ENCODE measurements around the gene BPIFB4.
"Not testable (repeated sequence)": the region's sequence is repeated elsewhere in the genome, so short reads cannot be mapped to it uniquely, and the experiment has no call there.

Gene BPIFB4

DNA sequence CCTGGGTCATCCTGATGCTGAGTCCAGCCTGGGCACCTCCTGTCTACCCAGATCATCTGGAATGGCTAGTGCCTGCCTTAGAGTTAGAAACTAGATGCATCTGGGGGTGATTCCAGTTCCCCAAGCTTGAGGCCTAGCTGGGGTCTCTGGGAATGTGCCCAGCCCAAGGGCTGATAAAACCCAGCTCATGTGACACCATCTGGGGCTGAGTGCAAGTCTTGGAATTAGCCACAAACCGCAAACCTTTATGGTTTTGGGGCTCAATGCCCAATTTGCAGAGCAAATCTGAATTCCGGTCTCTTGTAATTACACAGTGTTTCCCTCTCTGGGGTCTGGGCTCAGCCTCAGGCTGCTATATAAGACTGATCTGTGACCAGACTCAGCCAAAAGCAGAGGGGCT is at the start of gene BPIFB4:
Gene BPIFB4 (plus strand): TSS at position 385 of the 400 bp plus-strand sequence. CDS start 1,884 bp downstream, outside the sequence.
- intact Hi-C loops (cut with micrococcal nuclease): no loop called here
- H3K27ac Mint-ChIP-seq: no peak within 1 kb of the TSS
- no peaks in the 10 kb centered on the region for H3K27me3 Mint-ChIP-seq
- H3K9me3 Mint-ChIP-seq: no peaks in the 10 kb centered on the region
- no peaks in the 10 kb centered on the region for H3K36me3 Mint-ChIP-seq (ENCODE audit: low read depth)
- H3K4me1 Mint-ChIP-seq (ENCODE audit: low read depth): no peaks in the 10 kb centered on the region
- no peak within 1 kb of the TSS for H3K4me3 Mint-ChIP-seq

DNA sequence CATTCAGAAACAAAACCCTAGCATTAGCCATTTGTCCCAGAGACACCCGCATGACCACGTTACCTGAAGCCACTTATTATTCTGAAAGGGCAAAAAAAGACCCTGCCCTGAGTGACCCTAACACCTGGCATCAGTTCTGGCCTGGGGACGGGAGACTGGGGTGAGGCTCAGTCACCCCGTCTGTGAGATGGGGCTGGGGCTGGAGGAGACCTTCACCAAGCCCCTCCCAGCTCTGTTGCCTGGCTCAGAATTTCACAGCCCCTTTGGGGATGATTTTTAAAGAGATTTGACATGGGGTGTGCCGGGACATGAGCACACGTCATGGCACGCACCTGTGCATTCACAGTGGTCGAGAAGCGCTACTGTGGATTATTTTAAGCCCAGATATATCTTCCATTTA is 49.4 kb upstream of the BPIFB4 start:
- no peaks in the 10 kb centered on the region for H3K9me3 Mint-ChIP-seq
- H3K27ac Mint-ChIP-seq: no peak overlapping the region
- intact Hi-C loops (cut with micrococcal nuclease): no loop called here
- no peaks in the 10 kb centered on the region for H3K36me3 Mint-ChIP-seq (ENCODE audit: low read depth)
- no peak overlapping the region for H3K4me3 Mint-ChIP-seq
- H3K4me1 Mint-ChIP-seq (ENCODE audit: low read depth): no peaks in the 10 kb centered on the region
- H3K27me3 Mint-ChIP-seq: peaks cover 2% of the 10 kb centered on the region

DNA sequence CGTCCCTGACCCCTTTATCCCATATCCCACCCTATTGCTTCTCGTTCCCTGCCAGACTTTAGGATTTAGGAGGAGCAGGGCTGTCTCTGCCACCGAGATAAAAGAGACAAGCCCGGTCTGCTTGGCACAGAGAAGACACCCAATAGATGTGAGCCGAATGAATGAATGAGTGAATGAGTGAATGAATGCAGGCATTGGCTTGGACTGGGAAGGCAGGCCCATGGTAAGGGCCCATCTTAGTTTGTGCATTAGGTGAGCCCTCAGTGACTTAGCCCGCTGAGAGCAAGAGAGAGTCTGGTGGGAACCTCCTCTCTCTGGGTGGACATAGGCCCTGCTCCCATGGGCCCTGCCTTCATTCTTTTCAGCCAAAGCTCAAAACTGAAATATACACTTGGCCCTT is 48.9 kb upstream of the BPIFB4 start:
- no peaks in the 10 kb centered on the region for H3K9me3 Mint-ChIP-seq
- peaks cover 2% of the 10 kb centered on the region for H3K27me3 Mint-ChIP-seq
- no peak overlapping the region for H3K27ac Mint-ChIP-seq
- no peaks in the 10 kb centered on the region for H3K36me3 Mint-ChIP-seq (ENCODE audit: low read depth)
- no peaks in the 10 kb centered on the region for H3K4me1 Mint-ChIP-seq (ENCODE audit: low read depth)
- intact Hi-C loops (cut with micrococcal nuclease): no loop called here
- no peak overlapping the region for H3K4me3 Mint-ChIP-seq

DNA sequence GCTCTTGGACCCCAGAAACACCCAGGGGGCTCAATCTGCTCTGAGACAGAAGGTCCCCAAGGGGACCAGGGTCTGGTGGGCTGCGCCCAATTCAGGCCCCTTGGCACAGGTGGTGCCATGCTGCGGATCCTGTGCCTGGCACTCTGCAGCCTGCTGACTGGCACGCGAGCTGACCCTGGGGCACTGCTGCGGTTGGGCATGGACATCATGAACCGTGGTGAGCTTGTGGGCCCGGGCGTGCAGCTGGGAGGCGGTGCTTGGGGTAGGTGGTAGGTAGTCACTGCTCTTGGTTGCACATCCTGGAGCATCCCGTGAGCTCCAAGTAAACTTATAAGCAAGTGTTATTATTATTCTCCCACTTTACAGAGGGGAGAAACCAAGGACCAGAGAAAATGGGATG is 47.9 kb upstream of the BPIFB4 start, which contains the start of gene BPIFB6:
Gene BPIFB6 (plus strand): TSS at position 118 of the 400 bp plus-strand sequence. CDS start 0 bp downstream, at position 118.
- no peaks in the 10 kb centered on the region for H3K36me3 Mint-ChIP-seq (ENCODE audit: low read depth)
- intact Hi-C loops (cut with micrococcal nuclease): no loop called here
- no peak within 1 kb of the TSS for H3K4me3 Mint-ChIP-seq

DNA sequence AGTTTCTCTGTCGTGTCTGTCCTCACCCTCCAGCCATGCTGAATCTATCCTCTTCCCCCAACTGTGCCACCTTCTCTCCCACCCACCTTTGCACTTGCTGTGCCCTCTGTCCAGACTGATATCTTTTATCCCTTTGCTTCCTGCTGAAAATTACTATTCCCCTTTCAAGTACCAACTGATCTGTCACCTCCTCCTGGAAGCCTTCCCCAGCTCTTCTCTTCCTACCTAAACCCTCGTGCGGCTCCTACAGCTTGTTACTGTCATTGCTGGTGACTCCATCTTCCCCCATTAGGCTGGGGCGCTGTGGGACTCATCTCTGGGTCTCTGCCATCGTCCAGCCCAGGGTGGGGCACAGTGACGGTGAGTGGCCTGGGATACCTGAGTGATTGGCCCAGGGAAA is 46.9 kb upstream of the BPIFB4 start:
- Mint-ChIP-seq H3K36me3 (ENCODE audit: low read depth) (no peaks in the 10 kb centered on the region), H3K4me1 (ENCODE audit: low read depth) (no peaks in the 10 kb centered on the region), H3K27me3 (peaks cover 2% of the 10 kb centered on the region), H3K9me3 (no peaks in the 10 kb centered on the region), H3K27ac (no peak overlapping the region), H3K4me3 (no peak overlapping the region)
- intact Hi-C loops (cut with micrococcal nuclease): no loop called here

More for the DNA sequence above, 47.9 kb upstream of the BPIFB4 start, which contains the start of gene BPIFB6:
- Mint-ChIP-seq H3K9me3 (no peaks in the 10 kb centered on the region), H3K27ac (no peak within 1 kb of the TSS), H3K4me1 (ENCODE audit: low read depth) (no peaks in the 10 kb centered on the region), H3K27me3 (peaks cover 2% of the 10 kb centered on the region)

DNA sequence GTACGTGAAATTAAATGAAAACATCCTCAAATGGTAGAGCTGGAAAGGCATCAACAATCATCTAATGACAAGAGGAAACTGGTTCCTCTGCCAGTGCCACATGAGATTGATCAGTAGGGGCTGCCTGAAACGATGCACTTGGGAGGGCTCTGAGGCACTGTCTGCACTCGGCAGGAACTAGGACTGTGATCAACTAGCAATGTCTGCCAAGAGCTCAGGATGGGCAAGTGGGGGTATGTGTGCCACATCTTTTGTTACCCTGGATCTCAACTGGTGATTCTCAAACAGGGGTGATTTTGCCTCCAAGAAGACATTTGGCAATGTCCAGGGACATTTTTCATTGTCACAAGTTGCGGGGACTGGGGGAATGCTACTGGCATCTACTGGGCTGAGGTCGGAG is 46.1 kb upstream of the BPIFB4 start:
- Mint-ChIP-seq H3K4me1 (ENCODE audit: low read depth) (no peaks in the 10 kb centered on the region), H3K36me3 (ENCODE audit: low read depth) (no peaks in the 10 kb centered on the region), H3K27me3 (peaks cover 2% of the 10 kb centered on the region), H3K27ac (no peak overlapping the region), H3K9me3 (no peaks in the 10 kb centered on the region), H3K4me3 (no peak overlapping the region)
- intact Hi-C loops (cut with micrococcal nuclease): no loop called here

DNA sequence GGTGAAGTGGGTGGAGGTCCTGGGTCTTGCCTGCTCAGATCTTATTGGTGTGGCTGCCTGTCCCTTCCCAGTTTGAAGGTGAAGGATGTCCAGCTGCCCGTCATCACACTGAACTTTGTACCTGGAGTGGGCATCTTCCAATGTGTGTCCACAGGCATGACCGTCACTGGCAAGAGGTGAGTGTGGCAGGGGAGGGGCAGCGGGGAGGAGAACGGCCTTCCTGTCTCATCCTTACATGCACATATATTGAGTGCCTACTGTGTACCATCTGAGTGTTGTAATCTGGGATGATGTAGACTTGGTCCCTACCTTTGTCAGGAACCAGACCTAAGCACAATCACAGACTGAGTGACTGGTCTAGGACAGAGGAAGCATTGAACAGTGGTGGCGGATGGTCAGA is 45.3 kb upstream of the BPIFB4 start:
- intact Hi-C loops (cut with micrococcal nuclease): no loop called here
- Mint-ChIP-seq H3K4me3 (no peak overlapping the region), H3K27me3 (peaks cover 2% of the 10 kb centered on the region), H3K4me1 (ENCODE audit: low read depth) (no peaks in the 10 kb centered on the region), H3K27ac (no peak overlapping the region), H3K36me3 (ENCODE audit: low read depth) (no peaks in the 10 kb centered on the region), H3K9me3 (no peaks in the 10 kb centered on the region)

DNA sequence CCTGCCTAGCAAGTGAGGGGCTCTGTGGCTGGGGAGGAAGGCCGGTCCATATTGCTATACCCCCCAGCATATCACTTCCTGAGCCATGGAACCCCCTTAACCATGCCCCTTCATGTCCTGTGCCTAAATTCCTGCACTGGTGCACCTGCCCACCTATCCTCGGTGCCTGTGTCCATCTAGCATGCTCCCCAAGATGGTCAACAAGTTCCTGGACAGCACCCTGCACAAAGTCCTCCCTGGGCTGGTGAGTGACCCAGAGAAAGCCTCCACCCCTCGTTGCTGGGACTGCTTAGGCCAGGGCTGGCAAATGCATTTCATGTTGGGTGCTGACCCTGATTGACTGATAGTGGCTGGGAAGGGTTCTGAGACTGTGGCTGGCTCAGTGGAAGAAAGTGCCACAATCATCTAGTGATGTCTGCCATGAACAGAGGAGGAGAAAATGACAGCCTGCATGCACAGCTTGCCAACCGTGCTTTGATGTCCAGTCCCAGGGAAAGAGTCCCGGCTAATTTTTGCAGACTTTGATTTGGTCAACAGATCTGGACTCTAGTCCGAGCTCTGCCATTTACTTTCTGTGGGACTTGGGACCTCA is 44.4 kb upstream of the BPIFB4 start:
- Mint-ChIP-seq H3K4me1 (ENCODE audit: low read depth) (no peaks in the 10 kb centered on the region), H3K36me3 (ENCODE audit: low read depth) (no peaks in the 10 kb centered on the region), H3K27ac (no peak overlapping the region), H3K27me3 (peaks cover 2% of the 10 kb centered on the region), H3K4me3 (no peak overlapping the region), H3K9me3 (no peaks in the 10 kb centered on the region)
- intact Hi-C loops (cut with micrococcal nuclease): no loop called here

DNA sequence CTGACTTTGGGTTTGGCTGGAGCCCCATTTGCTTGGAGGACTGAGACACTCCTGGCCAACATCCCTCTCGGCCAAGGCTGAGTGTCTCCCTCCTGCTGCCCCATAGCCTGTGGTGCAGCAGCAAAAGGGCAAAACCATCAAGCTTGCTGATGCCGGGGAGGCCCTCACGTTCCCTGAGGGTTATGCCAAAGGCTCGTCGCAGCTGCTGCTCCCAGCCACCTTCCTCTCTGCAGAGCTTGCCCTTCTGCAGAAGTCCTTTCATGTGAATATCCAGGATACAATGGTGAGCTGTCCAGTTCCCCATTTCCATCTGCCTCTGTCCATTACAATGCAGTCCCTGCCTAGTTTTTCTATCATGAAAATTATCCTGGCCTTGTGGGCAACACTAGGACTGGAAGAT is 42.0 kb upstream of the BPIFB4 start:
- H3K9me3 Mint-ChIP-seq: no peaks in the 10 kb centered on the region

DNA sequence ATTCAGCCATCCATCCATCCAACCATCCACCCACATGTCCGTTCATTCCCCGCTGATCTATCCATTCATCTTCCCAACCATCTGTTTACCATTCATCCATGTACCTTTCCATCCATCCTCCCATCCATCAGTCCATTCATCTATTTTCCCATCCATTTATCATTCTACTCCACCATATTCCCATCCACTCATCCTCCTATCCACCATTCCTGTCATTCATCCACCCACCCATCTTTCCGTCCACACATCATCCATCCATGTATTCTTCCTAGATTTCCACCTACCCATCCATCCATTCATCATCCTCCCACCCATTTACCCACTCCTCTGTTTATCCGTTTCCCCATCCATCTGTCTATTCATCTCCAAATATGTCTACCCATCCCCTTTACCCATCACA is 41.2 kb upstream of the BPIFB4 start:
- H3K27me3 Mint-ChIP-seq: no peaks in the 10 kb centered on the region
- H3K4me3 Mint-ChIP-seq: no peak overlapping the region
- H3K9me3 Mint-ChIP-seq: no peaks in the 10 kb centered on the region
- H3K36me3 Mint-ChIP-seq (ENCODE audit: low read depth): no peaks in the 10 kb centered on the region
- intact Hi-C loops (cut with micrococcal nuclease): no loop called here
- H3K4me1 Mint-ChIP-seq (ENCODE audit: low read depth): no peaks in the 10 kb centered on the region
- no peak overlapping the region for H3K27ac Mint-ChIP-seq

More for the DNA sequence above, 42.0 kb upstream of the BPIFB4 start:
- intact Hi-C loops (cut with micrococcal nuclease): no loop called here
- no peaks in the 10 kb centered on the region for H3K4me1 Mint-ChIP-seq (ENCODE audit: low read depth)
- H3K36me3 Mint-ChIP-seq (ENCODE audit: low read depth): no peaks in the 10 kb centered on the region
- H3K4me3 Mint-ChIP-seq: no peak overlapping the region
- H3K27ac Mint-ChIP-seq: no peak overlapping the region
- peaks cover 2% of the 10 kb centered on the region for H3K27me3 Mint-ChIP-seq

DNA sequence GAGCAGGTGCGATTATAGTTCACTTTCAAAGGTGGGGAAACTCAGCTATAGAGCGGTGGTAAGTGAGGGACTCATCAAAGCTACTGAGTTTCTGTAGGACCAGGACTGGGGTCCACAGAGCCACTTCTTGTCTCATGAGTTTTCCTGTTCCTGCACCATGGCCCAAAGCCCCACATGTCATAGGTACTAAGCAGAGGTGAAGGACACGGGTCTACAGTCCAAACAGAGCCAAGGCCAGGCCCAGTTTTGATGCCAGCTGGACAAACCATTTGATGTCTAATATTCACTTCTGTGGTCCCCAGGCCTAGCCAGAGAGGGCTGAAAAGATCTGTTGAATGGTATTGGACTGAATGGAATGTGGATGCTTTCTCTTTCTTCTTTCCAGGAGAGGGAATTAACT is 37.0 kb upstream of the BPIFB4 start:
- H3K27ac Mint-ChIP-seq: no peak overlapping the region
- no peaks in the 10 kb centered on the region for H3K36me3 Mint-ChIP-seq (ENCODE audit: low read depth)
- H3K9me3 Mint-ChIP-seq: peaks cover 28% of the 10 kb centered on the region
- intact Hi-C loops (cut with micrococcal nuclease): no loop called here
- H3K27me3 Mint-ChIP-seq: no peaks in the 10 kb centered on the region
- H3K4me1 Mint-ChIP-seq (ENCODE audit: low read depth): no peaks in the 10 kb centered on the region
- H3K4me3 Mint-ChIP-seq: no peak overlapping the region

DNA sequence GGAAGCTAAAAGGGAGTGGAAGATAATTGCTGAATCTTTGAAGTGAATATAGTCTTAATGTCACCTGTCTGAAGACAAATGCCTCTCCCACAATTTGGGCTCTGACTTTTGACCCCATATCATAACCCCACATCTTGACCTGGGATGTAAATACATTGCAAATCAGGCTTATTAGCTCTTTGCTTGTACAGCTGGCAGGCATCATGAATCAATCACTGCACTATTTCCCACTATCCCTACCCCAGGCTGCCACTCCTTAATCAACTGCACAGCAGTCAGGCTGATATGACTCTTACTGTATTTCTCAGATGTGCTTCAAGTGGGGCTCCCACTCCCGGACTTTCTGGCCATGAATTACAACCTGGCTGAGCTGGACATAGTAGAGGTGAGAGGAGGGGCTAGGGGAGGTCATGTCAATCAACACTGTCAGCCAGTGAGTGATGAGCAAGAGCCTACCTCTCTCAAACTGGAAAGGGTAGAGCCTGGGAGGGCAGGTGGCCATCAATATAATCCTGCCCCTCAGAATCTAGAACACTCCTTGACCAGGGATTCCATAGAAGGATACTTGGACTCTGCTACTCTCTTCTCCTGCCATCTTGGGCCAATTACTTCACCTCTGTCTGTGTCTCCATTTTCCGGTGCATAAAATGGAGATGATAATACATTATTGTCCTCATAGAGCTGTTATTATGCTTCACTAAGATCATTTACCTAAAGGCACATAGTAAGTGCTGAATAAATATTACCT is 36.3 kb upstream of the BPIFB4 start:
- no peaks in the 10 kb centered on the region for H3K36me3 Mint-ChIP-seq (ENCODE audit: low read depth)
- H3K4me1 Mint-ChIP-seq (ENCODE audit: low read depth): no peaks in the 10 kb centered on the region
- H3K27me3 Mint-ChIP-seq: no peaks in the 10 kb centered on the region
- H3K9me3 Mint-ChIP-seq: peaks cover 28% of the 10 kb centered on the region
- intact Hi-C loops (cut with micrococcal nuclease): no loop called here
- H3K4me3 Mint-ChIP-seq: no peak overlapping the region
- H3K27ac Mint-ChIP-seq: no peak overlapping the region

DNA sequence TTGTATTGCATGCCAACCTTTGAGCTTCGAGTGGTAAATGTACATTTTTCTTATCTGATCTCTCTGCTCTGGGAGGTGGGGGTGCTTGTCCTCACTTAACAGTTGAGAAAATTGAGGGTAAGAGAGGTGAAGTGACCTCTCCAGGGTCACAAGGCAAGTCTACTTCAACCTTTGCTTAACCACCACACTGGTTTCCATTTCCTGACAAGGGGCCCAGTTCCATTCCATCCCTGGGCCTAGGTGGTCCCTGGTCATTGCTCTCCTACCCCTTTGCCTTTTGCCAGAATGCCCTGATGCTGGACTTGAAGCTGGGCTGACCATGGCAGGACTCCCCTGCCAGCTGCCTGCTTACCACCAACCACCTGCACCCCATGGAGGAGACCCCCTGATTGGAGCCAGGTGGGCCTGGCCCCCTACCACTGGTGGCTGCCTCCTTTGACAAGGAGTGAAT is 35.7 kb upstream of the BPIFB4 start:
- Mint-ChIP-seq H3K27ac (no peak overlapping the region), H3K9me3 (peaks cover 28% of the 10 kb centered on the region), H3K4me3 (no peak overlapping the region), H3K4me1 (ENCODE audit: low read depth) (no peaks in the 10 kb centered on the region), H3K27me3 (no peaks in the 10 kb centered on the region), H3K36me3 (ENCODE audit: low read depth) (no peaks in the 10 kb centered on the region)
- intact Hi-C loops (cut with micrococcal nuclease): no loop called here

DNA sequence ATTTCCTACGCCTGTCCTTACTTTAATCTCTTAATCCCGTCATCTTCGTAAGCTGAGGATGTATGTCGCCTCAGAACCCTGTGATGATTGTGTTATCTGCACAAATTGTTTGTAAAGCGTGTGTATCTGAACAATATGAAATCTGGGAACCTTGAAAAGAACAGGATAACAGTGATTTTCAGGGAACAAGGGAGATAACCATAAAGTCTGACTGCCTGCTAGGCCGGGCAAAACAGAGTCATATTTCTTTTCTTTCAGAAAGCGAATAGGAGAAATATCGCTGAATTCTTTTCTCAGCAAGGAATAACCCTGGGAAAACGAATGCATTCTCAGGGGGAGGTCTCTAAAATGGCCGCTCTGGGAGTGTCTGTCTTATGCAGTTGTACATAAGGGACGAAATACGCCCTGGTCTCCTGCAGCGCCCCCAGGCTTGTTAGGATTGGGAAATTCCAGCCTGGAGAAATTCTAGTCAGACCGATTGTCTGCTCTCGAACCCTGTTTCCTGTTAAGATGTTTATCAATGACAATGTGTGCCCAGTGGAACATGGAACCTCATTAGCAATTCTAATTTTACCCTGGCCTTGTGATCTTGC is 34.2 kb upstream of the BPIFB4 start:
- H3K27me3 Mint-ChIP-seq; H3K36me3 Mint-ChIP-seq (ENCODE audit: low read depth); H3K4me1 Mint-ChIP-seq (ENCODE audit: low read depth); H3K27ac Mint-ChIP-seq; H3K4me3 Mint-ChIP-seq; intact Hi-C loops (cut with micrococcal nuclease): not testable (repeated sequence)
- H3K9me3 Mint-ChIP-seq: peaks cover 28% of the 10 kb centered on the region

All from dendritic cell treated with granulocyte-macrophage colony-stimulating factor and Interleukin-4, amounts not matched to agents 40 ng/mL and 50 ng/mL, for 4 days (primary cell).